ENCODE results near the gene FARS2.

GRCh38 chr6:5294392-5295211 is 33.3 kb downstream of the FARS2 start:
- no peak for TF ChIP-seq POLR2A (IDR thresholded peaks at IDR 0.05)
- TF ChIP-seq CTCF (IDR thresholded peaks at IDR 0.05) = no peak
- no peak for TF ChIP-seq POLR2AphosphoS5 (IDR thresholded peaks at IDR 0.05)
- no peak for TF ChIP-seq EP300 (IDR thresholded peaks at IDR 0.05)
